ENCODE measurements around the gene WNT7B.

DNA sequence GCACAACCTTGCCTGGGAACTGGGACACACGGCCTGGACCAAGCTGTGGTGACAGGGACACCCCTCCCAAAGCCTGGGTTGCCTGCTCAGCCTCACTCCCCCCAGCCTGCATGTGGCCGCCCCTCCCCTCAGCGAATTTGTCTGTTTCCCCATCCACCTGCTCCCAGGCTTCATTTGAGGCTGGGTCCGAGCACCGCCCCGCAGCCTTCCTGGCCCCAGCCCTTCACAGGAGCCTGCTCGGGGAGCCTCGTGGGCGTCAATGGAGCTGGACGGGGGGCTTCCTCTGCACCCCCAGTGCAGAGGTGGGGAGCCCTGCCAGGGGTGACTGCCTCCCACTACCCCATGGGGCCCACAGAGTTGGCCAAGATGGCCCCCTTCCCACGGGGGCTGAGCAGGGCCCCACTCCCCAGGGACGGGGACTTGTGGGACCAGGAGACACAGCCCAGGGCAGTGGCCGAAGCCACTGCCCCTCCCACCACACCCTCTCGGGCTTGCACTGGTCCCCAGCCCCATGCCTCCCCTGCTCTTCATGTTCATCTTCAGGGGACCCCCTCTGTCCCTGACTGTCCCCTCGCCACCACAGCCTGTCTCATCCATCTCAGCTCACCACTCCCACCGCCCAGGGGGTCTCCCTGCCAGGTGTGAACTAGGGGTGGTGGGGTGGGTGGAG, 91.7 kb downstream of the WNT7B start:
- TF ChIP-seq, protein P1, sequence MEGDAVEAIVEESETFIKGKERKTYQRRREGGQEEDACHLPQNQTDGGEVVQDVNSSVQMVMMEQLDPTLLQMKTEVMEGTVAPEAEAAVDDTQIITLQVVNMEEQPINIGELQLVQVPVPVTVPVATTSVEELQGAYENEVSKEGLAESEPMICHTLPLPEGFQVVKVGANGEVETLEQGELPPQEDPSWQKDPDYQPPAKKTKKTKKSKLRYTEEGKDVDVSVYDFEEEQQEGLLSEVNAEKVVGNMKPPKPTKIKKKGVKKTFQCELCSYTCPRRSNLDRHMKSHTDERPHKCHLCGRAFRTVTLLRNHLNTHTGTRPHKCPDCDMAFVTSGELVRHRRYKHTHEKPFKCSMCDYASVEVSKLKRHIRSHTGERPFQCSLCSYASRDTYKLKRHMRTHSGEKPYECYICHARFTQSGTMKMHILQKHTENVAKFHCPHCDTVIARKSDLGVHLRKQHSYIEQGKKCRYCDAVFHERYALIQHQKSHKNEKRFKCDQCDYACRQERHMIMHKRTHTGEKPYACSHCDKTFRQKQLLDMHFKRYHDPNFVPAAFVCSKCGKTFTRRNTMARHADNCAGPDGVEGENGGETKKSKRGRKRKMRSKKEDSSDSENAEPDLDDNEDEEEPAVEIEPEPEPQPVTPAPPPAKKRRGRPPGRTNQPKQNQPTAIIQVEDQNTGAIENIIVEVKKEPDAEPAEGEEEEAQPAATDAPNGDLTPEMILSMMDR (IDR thresholded peaks at IDR 0.05), result no peak
- TF ChIP-seq SP1 (CRISPR knock-in tag; conservative IDR thresholded peaks at IDR 0.05), result no peak
- TF ChIP-seq ATF1 (CRISPR knock-in tag; IDR thresholded peaks at IDR 0.05), result no peak
- TF ChIP-seq FOXK1 (CRISPR knock-in tag; IDR thresholded peaks at IDR 0.05), result no peak
- TF ChIP-seq ZNF423 (CRISPR knock-in tag; IDR thresholded peaks at IDR 0.05), result no peak
